HG03066 (cell line): ENCODE results near the gene EPB41L1.

Experiments used
- ATAC-seq: cut with Tn5 transposase; IDR thresholded peaks from one replicate; pipeline ENCODE4 v1.9.1; 2021; ENCODE audit warnings: low read depth; ENCODE audit not compliant: unreplicated experiment

The EPB41L1 gene

DNA sequence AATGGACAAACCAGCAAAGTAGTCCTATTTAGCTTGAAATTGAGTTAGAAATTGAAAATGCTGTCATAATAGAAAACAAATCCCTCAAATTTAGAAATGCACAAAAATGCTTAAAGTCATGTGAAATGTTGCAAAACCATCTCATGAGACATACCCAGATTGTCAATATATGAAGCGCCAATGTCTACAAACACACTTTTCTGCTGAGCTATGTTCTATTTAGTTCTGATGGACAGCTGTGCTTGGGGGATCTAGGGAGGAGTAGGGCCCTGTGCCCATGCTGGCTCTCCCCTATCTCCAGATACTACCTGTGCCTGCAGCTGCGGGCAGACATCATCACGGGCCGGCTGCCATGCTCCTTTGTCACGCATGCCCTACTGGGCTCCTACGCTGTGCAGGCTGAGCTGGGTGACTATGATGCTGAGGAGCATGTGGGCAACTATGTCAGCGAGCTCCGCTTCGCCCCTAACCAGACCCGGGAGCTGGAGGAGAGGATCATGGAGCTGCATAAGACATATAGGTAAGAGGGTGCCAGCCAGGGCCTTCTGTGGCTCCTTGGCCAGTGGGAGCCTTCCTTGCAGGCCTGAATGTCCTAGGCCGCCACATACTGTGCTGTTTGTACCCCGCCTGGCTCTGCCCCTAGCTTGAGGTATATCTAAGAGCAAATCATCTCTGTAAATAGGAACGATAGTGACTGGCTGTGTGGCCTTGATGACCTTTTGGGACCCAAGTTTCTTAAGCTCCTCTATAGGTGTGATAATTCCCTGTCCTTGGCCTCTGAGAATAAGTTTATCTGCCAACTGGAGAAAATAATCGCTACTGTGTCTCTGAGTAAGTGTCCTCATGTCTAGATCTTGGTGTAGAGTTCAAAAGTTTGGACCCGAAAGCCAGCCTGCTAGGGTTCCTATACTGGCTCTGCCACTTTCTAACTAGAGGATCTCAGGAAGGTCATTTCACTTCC, 30.6 kb downstream of the EPB41L1 start:
- ATAC-seq: no peak

GRCh38 chr20:36193977-36194712, 39.6 kb downstream of the EPB41L1 start:
- ATAC-seq: no peak

DNA sequence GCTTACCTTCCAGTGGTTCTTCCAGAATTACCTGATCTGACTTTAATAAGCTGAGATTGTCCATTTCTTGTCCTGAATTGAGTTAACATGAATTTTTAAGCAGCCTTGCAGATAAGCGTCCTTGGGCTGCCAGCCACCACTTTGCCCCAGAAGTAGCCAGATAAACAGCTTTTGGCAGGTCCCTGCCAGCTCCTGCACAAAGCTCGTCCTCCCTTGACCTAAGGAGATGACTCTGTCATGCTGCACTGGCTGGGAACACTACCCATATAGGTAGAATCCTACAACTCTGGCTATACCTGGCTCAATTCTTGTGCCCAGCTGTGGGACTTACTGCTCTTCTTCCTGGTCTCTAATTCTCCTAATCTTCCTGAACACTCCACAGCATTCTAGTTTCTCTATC, 42.1 kb downstream of the EPB41L1 start:
- no peak for ATAC-seq

- ATAC-seq: no peak
Observed at GRCh38 chr20:36197271-36197670, 42.7 kb downstream of the EPB41L1 start.

DNA sequence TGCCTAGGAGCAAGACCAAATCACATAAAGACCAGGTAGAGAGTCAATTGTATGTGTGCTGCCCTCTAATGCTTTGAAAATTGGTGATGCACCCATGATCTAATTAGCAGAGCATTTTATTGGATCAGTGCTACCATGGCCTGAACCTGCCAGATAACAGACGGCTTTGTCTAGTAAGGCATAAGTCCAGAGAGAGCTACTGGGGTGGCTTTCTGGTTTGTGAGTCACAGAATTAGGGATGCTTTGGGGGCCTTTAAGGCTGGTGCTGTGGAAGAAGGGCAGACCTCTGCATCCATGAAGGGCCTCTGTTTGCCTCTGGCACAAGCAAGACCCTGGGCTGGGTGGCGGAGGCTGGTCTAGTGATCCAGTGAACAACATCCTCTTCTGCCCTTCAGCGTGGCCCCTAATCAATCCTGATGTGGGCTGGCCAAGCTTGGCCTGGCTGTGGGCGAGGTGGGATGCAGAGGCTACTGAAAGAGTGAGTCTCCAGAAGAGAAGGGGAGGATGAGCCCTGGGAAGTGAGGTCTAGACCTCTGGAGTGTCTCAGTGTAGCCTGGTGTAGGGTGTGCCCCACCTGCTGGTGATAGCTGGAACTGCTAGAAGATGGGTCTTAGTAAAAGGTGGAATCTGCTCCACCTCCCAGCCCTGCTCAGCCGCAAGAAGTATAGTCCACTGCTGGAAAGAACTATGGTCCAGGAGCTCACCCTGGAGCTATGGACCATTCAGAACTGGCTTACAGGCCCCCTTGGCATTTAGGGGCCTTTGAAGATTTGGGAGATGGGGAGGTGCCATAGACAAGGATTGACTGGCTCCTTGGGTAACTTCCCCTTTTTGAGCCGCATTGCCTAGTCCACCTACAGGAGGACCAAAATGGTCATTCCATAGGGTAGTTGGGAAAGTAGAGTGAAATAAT, 45.1 kb downstream of the EPB41L1 start:
- ATAC-seq: no peak

DNA sequence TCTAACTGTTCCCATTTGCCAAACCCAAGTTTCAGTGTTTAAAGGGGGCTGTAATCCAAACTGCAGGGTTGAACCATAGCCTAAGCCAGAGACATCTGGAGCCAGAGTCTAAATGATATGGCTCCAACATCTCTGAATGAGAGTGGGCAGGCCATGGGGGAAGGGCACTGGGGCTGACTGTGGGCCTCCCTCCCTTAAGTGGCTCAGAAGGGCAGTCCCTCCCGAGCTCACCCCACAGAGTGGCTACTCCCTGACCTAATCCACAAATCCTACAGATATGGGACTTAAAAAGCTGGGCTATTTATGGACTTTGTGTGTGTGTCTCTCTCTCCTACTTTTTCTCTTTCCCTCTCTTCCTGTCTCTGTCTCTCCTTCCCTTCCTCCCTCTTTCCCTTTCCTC, 45.9 kb downstream of the EPB41L1 start:
- ATAC-seq: no peak

GRCh38 chr20:36201198-36201597, 46.7 kb downstream of the EPB41L1 start:
- ATAC-seq: no peak

DNA sequence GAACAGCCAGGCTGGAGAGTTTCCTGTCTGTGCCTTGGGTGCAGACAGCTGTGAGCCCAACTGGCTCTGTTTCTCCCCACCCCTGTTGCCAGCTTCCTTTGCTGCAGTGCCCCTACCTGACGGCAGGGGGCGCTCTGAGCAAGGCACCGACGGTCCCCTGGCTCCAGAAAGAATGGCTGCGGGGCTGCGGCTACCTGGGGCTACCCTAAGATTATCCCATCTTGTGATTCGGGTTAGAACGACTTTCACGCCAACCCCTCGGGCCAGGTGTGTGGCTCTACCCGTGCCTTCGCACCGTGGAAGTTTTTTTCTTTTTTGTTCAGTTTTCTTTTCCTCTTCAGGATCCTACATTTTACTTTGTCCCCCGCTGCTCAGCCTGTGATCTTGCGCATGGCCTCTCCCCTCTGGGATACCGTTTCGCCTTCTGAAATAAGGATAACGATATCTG, 48.4 kb downstream of the EPB41L1 start:
- ATAC-seq: no peak

DNA sequence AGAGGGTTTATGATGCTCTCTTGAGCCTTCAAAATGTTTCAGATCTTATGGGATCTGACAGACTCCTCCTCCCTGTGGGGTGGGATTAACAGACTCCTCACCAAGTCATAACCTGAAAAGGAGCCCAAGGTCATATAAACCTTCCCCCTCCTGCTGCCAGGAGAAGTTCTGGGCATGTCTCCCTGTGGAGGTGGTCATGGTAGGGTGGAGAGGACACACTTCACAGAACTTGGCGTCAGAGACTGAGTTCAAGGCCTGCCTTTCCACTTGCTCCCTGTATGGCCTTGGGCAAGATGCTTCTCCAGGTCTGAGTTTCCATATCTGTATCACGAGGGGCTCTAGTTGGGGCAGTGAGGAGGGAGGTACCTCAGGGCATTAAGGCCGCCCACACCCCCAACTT, 49.3 kb downstream of the EPB41L1 start:
- ATAC-seq: no peak

DNA sequence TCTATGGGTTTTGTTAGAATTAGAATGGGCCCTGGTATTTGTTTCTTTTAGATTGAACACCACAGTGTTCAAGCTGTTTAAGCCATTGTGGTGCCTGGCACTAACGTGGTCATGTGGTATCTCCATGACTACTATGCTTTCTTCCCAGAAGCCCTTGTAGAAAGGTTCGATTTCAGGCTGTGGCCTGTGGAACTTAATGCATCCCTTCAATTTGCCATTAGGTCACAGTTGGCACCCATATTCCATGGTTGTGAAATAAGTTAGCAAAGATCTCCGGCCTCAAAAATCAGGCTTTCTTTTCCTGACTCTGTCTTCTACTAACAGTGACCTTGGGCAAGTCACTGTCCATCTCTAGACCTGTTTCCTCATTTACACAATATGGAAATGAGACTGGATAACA, 50.5 kb downstream of the EPB41L1 start:
- no peak for ATAC-seq

GRCh38 chr20:36206068-36206467, 51.5 kb downstream of the EPB41L1 start:
- no peak for ATAC-seq

DNA sequence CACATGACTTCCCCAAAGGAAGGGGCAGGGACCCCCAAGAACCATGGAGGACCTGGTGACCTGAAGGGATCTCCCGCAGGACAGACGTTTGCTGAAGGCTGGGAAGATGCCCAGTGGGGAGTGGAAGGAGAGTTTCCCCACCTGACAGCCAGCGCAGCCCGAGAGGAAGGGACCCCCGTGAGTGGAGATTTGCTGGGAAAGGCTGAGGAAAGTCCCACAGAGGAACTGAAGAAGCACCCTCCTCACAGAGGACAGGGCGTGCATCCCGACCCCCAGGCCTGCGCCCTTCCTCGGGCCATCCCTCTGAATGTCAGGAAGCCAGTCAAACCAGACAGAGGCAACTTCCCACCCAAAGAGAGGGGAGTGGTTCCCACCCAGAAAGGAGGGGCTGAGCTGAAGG, 52.1 kb downstream of the EPB41L1 start:
- no peak for ATAC-seq

DNA sequence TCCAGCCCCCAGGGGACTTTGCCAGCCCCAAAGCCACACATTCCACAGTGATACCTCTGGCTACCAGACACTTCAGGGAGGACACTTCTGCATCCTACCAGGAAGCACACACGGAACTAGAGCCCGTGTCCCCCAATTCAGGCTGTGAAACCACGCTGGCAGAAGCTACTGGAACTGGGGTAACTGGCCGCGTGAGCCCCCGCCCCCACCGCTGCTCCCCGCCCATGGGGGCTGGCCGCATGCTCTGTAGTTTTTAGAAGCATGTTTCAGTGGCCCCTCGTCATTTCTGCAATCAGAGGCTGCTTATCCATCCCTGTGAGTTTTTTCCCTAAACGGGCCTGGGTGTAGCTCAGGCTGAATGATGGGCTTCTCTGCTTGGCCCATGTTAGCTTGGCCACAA, 53.1 kb downstream of the EPB41L1 start:
- no peak for ATAC-seq

DNA sequence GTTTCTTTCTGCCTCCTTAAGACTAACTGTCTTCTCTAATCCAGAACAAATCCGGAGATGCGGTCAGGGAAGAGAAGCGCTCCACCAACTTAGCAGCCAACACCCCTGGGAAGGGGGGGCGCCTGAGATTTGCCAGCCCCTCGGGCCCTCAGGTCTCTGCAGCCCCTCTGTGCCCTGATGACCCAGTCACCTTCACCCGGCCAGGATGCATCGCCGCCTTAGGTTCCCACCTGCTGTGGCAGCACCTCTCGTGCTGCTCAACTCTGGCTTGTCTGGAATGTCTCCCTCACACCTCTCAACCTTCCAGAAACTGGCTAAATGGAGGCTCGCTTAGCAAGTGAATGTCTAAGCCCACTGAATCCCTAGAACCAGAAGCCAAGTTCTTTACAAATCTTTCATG, 53.7 kb downstream of the EPB41L1 start:
- ATAC-seq: no peak

DNA sequence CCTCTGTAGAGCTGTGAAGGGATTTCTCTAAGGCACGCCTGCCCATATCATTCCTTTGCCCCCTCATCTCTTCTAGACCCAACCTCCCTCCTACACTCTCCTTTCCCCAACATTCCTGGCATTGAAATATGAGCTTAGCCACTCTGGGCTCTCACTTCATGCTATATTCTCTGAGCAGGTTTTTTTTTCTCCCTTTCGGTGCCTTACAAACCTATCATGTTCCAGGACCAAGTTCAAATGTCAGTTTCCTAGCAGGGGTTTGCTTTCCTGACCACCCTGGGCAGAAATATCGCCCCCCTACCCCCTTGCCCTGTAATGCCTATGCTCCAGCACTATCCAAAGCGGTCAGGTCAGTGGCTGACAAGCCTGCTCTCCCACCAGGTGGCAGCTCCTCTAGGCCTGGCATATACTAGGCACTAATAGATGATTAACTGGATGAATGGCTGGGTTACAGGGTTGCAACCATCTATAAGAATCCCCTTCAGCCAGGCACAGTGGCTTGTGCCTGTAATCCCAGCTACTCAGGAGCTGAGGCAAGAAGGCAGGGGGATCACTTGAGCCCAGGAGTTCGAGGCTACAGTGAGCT, 56.0 kb downstream of the EPB41L1 start:
- ATAC-seq: no peak

- no peak for ATAC-seq
Observed at GRCh38 chr20:36213362-36213761, 58.8 kb downstream of the EPB41L1 start.

GRCh38 chr20:36214684-36215256, 60.2 kb downstream of the EPB41L1 start:
- no peak for ATAC-seq

- no peak for ATAC-seq
Observed at GRCh38 chr20:36215778-36216177, 61.2 kb downstream of the EPB41L1 start.

- ATAC-seq: no peak
Observed at GRCh38 chr20:36216314-36217025, 61.9 kb downstream of the EPB41L1 start.
